OCI-LY3 (cell line): ENCODE results near the gene RALA.

Source experiments
- CTCF ChIP-seq: fragments of 200-600, 300-600 bp; sonication (generic); IDR thresholded peaks from 2 replicates; pipeline ENCODE4 v1.5.1; 2014; ENCODE audit warnings: antibody characterized with exemption, low read length, low read depth
- EZH2phosphoT487 ChIP-seq: fragments of 200-600 bp; shearing (Covaris generic); IDR thresholded peaks from 2 replicates; pipeline ENCODE4 v1.6.1; 2018; ENCODE audit warnings: antibody characterized with exemption, mixed run types, low read depth

GRCh38 chr7:39656415-39656814 lies 33.0 kb downstream of the RALA start:
- TF ChIP-seq CTCF, result no peak
- TF ChIP-seq EZH2phosphoT487, result no peak
